Kidney (tissue), 14 donors: ENCODE results near the gene NDUFAF4. TPM values are rescaled to one million over a fixed set of nuclear protein-coding genes. Genes with fewer than 3 reads are reported as not detected.
"Not testable (repeated sequence)": the region's sequence is repeated elsewhere in the genome, so short reads cannot be mapped to it uniquely, and the experiment has no call there.

Experiments
- DNase-seq, 5 donors: peaks; one replicate each; pipeline ENCODE4 v3.0.0-alpha.2; 2013 to 2020
- FAIRE-seq: peaks from 2 replicates; lab custom pipeline; 2012; peaks lifted over from hg19 to GRCh38; lab: Jason Lieb, UNC
- H3K27ac ChIP-seq, 2 donors: one replicate each; pipeline ENCODE4 v1.7.0; 2013; ENCODE audit warnings: low read depth in 2 of 2, low read length in 2 of 2, inconsistent platforms in 1 of 2
- H3K27me3 ChIP-seq: one replicate; pipeline ENCODE4 v1.7.1; 2013; ENCODE audit warnings: low read length, inconsistent platforms; ENCODE audit not compliant: control insufficient read depth, insufficient read depth
- H3K36me3 ChIP-seq, 3 donors: one replicate each; pipeline versions ENCODE4 v1.7.0 to v1.7.1; 2013; ENCODE audit warnings: low read length in 3 of 3, control low read depth in 1 of 3, inconsistent platforms in 1 of 3; ENCODE audit not compliant: insufficient read depth in 3 of 3, control insufficient read depth in 2 of 3
- H3K4me1 ChIP-seq, 3 donors: one replicate each; pipeline versions ENCODE4 v1.7.0 to v1.7.1; 2013; ENCODE audit warnings: low read length in 3 of 3, inconsistent platforms in 1 of 3, low read depth in 1 of 3; ENCODE audit not compliant: control insufficient read depth in 2 of 3, insufficient read depth in 2 of 3
- H3K4me3 ChIP-seq, 3 donors: one replicate each; pipeline versions ENCODE4 v1.7.0 to v1.8.1; 2013; ENCODE audit warnings: low read length in 3 of 3, control low read depth in 1 of 3, inconsistent platforms in 1 of 3
- H3K9ac ChIP-seq, 3 donors: one replicate each; pipeline versions ENCODE4 v1.7.0 to v1.7.1; 2013; ENCODE audit warnings: low read length in 3 of 3, control low read depth in 1 of 3, inconsistent platforms in 1 of 3
- H3K9me3 ChIP-seq, 3 donors: one replicate each; pipeline versions ENCODE4 v1.7.0 to v1.7.1; 2013; ENCODE audit warnings: low read length in 3 of 3, control low read depth in 1 of 3, inconsistent platforms in 1 of 3; ENCODE audit not compliant: control insufficient read depth in 2 of 3, insufficient read depth in 1 of 3
- CTCF ChIP-seq: IDR thresholded peaks from 3 replicates; pipeline ENCODE4 v1.5.1; 2012; ENCODE audit warnings: mild to moderate bottlenecking, moderate library complexity, borderline replicate concordance; ENCODE audit not compliant: insufficient read depth; ENCODE audit errors: extremely low read depth
- intact Hi-C: fragments of 100-400 bp; cut with DNase I; formaldehyde crosslinking; loops from one replicate; pipeline ENCODE4 v1.11.1; 2022
- polyA plus RNA-seq: library from polyadenylated mRNA; stranded (reverse); fragments of 350-450 nt; fragmentation: Illumina TruSeq; extraction: RNeasy Lipid Tissue Mini Kit (QIAGEN cat#74804); gene quantifications from one replicate; pipeline ENCODE4 v1.2.3, GENCODE V29; 2014; ENCODE audit warnings: low read depth, low replicate concordance; ENCODE audit not compliant: insufficient read depth
- total RNA-seq: library from RNA; stranded (reverse); fragmentation: NEBNext Ultra II Directional; extraction: Animal tissue kit (Norgen Biotek cat#: 25700); gene quantifications from one replicate; pipeline ENCODE4 v1.2.1, GENCODE V29; 2021
- donor health status: control.
- donor health status: control.
- donor health status: control.
- donor health status: control.
- donor health status: control.
- donor health status: DM: yes; HTN: yes; CAD: no.
- donor health status: Normal renal cell carcinoma (clear cell type).

Gene NDUFAF4
- total and polyA plus RNA-seq, 2 donors from 2014 or later: 22.9 to 81.5 TPM

- Histone ChIP-seq H3K36me3 (peaks cover under 1 to 8% (median 6%) of the 10 kb centered on the region in 3 donors), H3K4me1 (peaks cover 2 to 13% (median 5%) of the 10 kb centered on the region in 3 donors), H3K9ac (peak overlapping the region; percentile 75 to 89 (median 87)), H3K27me3 (no peaks in the 10 kb centered on the region), H3K4me3 (peak overlapping the region; percentile 86 to 96 (median 94)), H3K27ac (peak overlapping the region; percentile 96 to 98), H3K9me3 (no peaks in the 10 kb centered on the region)
- DNase-seq (peak in 1 of 5 donors; percentile 47), FAIRE-seq (peak; percentile 70)
- TF ChIP-seq CTCF: no peak
- intact Hi-C loops: no loop called here
Observed at GRCh38 chr6:96898241-96898851, 655 bp upstream of the NDUFAF4 start.

GRCh38 chr6:96889146-96889545, 8.5 kb downstream of the NDUFAF4 start:
- Histone ChIP-seq H3K27ac (no peak overlapping the region), H3K36me3 (peaks cover 3 to 22% (median 9%) of the 10 kb centered on the region in 3 donors), H3K4me1 (peaks cover 0 to 2% (median 0%) of the 10 kb centered on the region in 3 donors), H3K9me3 (no peaks in the 10 kb centered on the region), H3K4me3 (no peak overlapping the region), H3K9ac (no peak overlapping the region), H3K27me3 (no peaks in the 10 kb centered on the region)
- DNase-seq: no peak
- intact Hi-C loops: no loop called here
- TF ChIP-seq CTCF: no peak
- peak; percentile 56 for FAIRE-seq

GRCh38 chr6:96888745-96889144, 8.9 kb downstream of the NDUFAF4 start:
- Histone ChIP-seq H3K4me3 (no peak overlapping the region), H3K27me3 (no peaks in the 10 kb centered on the region), H3K27ac (no peak overlapping the region), H3K9ac (no peak overlapping the region), H3K36me3 (peaks cover 3 to 22% (median 7%) of the 10 kb centered on the region in 3 donors), H3K4me1 (no peaks in the 10 kb centered on the region), H3K9me3 (no peaks in the 10 kb centered on the region)
- no peak for DNase-seq
- no peak for TF ChIP-seq CTCF
- intact Hi-C loops: no loop called here
- no peak for FAIRE-seq

- no peak for DNase-seq
- Histone ChIP-seq H3K9ac (no peak overlapping the region), H3K27ac (no peak overlapping the region), H3K36me3 (peaks cover 0 to 9% (median 0%) of the 10 kb centered on the region in 3 donors), H3K4me1 (no peaks in the 10 kb centered on the region), H3K4me3 (no peak overlapping the region), H3K27me3 (no peaks in the 10 kb centered on the region), H3K9me3 (no peaks in the 10 kb centered on the region)
- TF ChIP-seq CTCF: no peak
- FAIRE-seq: no peak
- intact Hi-C loops: no loop called here
Observed at GRCh38 chr6:96886519-96886918, 11.2 kb downstream of the NDUFAF4 start.

- FAIRE-seq, H3K27ac ChIP-seq, intact Hi-C loops, H3K36me3 ChIP-seq, H3K4me3 ChIP-seq, DNase-seq, H3K9ac ChIP-seq, H3K9me3 ChIP-seq, H3K4me1 ChIP-seq, H3K27me3 ChIP-seq: not testable (repeated sequence)
Observed at GRCh38 chr6:96885187-96885631, 12.5 kb downstream of the NDUFAF4 start.
